ENCODE results near the gene ATXN1. TPM values are rescaled to one million over a fixed set of nuclear protein-coding genes. Genes with fewer than 3 reads are reported as not detected.

Gene ATXN1
- total and polyA plus RNA-seq, 2 of the 13 experiments (the other 11 are each of a cell fraction or from before 2014, with no cell fraction given), result 20.7 to 39.5 TPM

DNA sequence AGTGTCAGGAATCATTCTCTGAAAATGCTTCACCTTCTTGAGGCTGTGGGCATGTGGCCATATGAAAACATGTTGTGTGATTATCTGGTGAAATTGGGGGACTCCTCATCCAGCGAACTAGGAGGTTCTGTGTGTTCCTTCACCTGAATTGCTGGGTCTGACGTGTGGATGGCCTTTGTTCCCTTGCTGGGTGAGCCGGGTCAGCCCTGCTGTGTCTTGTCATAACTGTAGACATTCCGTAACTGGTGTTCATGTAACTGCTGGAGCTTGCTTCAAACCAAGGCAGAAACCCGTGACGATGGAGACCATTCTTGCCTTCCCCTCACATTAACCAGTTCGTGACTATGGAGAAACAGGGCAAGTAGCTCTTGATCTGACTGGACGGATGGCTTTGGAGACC is 399.4 kb downstream of the ATXN1 start:
- no peak overlapping the region for H3K27ac ChIP-seq (ENCODE audit: extremely low read length, insufficient read depth, low read length)
- no peaks in the 10 kb centered on the region for H3K27me3 ChIP-seq (ENCODE audit: control insufficient read depth in 1 of 2, insufficient read depth in 2 of 2, low read length in 2 of 2)
- in situ Hi-C loops (cut with HindIII; ENCODE audit: extremely low pct_ligation_motif_present, low pct_unique_long_range_greater_than_20kb), result no loop called here
- no peak overlapping the region for H2AFZ ChIP-seq (ENCODE audit: low read length)
- H3K4me1 ChIP-seq (ENCODE audit: insufficient read depth, low read length), result no peaks in the 10 kb centered on the region
- POLR2A ChIA-PET, result no interaction called here
- H3K4me2 ChIP-seq (ENCODE audit: low read depth, low read length), result no peak overlapping the region
- DNase-seq (ENCODE audit: low spot score), result no peak
- no peak for FAIRE-seq
- peaks cover 3 to 12% of the 10 kb centered on the region in 2 experiments; a peak in 3 of 5 replicates for H3K36me3 ChIP-seq (replicated peaks in 1 of 2; ENCODE audit: control insufficient read depth in 1 of 2, insufficient read depth in 2 of 2, low read length in 2 of 2)
- no peaks in the 10 kb centered on the region for H3K9me3 ChIP-seq (ENCODE audit: low read length)
- H3K4me3 ChIP-seq (replicated peaks in 1 of 3; ENCODE audit: insufficient read depth in 1 of 3, low read depth in 2 of 3, low read length in 3 of 3), result no peak overlapping the region
- ATAC-seq, result no peak
- 79% methylated on average over 8 of the region's 8 CpGs for WGBS (ENCODE audit: low lambda C conversion rate)
- intact Hi-C loops (cut with micrococcal nuclease; ENCODE audit: unreplicated experiment), result no loop called here
- H3K9ac ChIP-seq (ENCODE audit: insufficient read depth, low read depth, low read length), result no peak overlapping the region
- no peaks in the 10 kb centered on the region for H3K79me2 ChIP-seq (ENCODE audit: insufficient read depth, low read length)
- CTCF ChIA-PET (ENCODE audit: low intra/inter-chr PET ratio, low total read pairs), result no interaction called here
- no TSS peak for BruUV-seq (replicated peaks)
- no peaks in the 10 kb centered on the region for H4K20me1 ChIP-seq (ENCODE audit: insufficient read depth, low read length)
- TF ChIP-seq ZNF572 (CRISPR knock-in tag; IDR thresholded peaks at IDR 0.05), result no peak
- TF ChIP-seq ZNF598 (CRISPR knock-in tag; IDR thresholded peaks at IDR 0.05; ENCODE audit: borderline replicate concordance), result no peak
- no peak for TF ChIP-seq ZNF451 (CRISPR knock-in tag; IDR thresholded peaks at IDR 0.05)
- TF ChIP-seq HDAC2 (CRISPR knock-in tag; IDR thresholded peaks at IDR 0.05), result no peak
- no peak for TF ChIP-seq MXD1 (CRISPR knock-in tag; IDR thresholded peaks at IDR 0.05)
- TF ChIP-seq ZNF253 (CRISPR knock-in tag; IDR thresholded peaks at IDR 0.05; ENCODE audit: borderline replicate concordance), result no peak
- TF ChIP-seq MAFK (conservative IDR thresholded peaks at IDR 0.05 in 1 of 2, IDR thresholded peaks at IDR 0.05 in 1 of 2; ENCODE audit: low read length in 2 of 2), result no peak
- TF ChIP-seq GPN1 (CRISPR knock-in tag; IDR thresholded peaks at IDR 0.05; ENCODE audit: borderline replicate concordance), result no peak
- TF ChIP-seq, protein P1, sequence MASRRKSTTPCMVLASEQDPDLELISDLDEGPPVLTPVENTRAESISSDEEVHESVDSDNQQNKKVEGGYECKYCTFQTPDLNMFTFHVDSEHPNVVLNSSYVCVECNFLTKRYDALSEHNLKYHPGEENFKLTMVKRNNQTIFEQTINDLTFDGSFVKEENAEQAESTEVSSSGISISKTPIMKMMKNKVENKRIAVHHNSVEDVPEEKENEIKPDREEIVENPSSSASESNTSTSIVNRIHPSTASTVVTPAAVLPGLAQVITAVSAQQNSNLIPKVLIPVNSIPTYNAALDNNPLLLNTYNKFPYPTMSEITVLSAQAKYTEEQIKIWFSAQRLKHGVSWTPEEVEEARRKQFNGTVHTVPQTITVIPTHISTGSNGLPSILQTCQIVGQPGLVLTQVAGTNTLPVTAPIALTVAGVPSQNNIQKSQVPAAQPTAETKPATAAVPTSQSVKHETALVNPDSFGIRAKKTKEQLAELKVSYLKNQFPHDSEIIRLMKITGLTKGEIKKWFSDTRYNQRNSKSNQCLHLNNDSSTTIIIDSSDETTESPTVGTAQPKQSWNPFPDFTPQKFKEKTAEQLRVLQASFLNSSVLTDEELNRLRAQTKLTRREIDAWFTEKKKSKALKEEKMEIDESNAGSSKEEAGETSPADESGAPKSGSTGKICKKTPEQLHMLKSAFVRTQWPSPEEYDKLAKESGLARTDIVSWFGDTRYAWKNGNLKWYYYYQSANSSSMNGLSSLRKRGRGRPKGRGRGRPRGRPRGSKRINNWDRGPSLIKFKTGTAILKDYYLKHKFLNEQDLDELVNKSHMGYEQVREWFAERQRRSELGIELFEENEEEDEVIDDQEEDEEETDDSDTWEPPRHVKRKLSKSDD (CRISPR knock-in tag; IDR thresholded peaks at IDR 0.05; ENCODE audit: low read depth), result no peak
- TF ChIP-seq SRSF1 (optimal IDR thresholded peaks at IDR 0.05; ENCODE audit: low read depth, low read length), result no peak
- no peak for TF ChIP-seq MIXL1 (CRISPR knock-in tag; IDR thresholded peaks at IDR 0.05)
- TF ChIP-seq KMT2A (CRISPR knock-in tag; IDR thresholded peaks at IDR 0.05), result no peak
- no peak for TF ChIP-seq ZFP36L1 (CRISPR knock-in tag; IDR thresholded peaks at IDR 0.05)
- TF ChIP-seq ARNTL (CRISPR knock-in tag; IDR thresholded peaks at IDR 0.05), result no peak
- TF ChIP-seq, protein P2, sequence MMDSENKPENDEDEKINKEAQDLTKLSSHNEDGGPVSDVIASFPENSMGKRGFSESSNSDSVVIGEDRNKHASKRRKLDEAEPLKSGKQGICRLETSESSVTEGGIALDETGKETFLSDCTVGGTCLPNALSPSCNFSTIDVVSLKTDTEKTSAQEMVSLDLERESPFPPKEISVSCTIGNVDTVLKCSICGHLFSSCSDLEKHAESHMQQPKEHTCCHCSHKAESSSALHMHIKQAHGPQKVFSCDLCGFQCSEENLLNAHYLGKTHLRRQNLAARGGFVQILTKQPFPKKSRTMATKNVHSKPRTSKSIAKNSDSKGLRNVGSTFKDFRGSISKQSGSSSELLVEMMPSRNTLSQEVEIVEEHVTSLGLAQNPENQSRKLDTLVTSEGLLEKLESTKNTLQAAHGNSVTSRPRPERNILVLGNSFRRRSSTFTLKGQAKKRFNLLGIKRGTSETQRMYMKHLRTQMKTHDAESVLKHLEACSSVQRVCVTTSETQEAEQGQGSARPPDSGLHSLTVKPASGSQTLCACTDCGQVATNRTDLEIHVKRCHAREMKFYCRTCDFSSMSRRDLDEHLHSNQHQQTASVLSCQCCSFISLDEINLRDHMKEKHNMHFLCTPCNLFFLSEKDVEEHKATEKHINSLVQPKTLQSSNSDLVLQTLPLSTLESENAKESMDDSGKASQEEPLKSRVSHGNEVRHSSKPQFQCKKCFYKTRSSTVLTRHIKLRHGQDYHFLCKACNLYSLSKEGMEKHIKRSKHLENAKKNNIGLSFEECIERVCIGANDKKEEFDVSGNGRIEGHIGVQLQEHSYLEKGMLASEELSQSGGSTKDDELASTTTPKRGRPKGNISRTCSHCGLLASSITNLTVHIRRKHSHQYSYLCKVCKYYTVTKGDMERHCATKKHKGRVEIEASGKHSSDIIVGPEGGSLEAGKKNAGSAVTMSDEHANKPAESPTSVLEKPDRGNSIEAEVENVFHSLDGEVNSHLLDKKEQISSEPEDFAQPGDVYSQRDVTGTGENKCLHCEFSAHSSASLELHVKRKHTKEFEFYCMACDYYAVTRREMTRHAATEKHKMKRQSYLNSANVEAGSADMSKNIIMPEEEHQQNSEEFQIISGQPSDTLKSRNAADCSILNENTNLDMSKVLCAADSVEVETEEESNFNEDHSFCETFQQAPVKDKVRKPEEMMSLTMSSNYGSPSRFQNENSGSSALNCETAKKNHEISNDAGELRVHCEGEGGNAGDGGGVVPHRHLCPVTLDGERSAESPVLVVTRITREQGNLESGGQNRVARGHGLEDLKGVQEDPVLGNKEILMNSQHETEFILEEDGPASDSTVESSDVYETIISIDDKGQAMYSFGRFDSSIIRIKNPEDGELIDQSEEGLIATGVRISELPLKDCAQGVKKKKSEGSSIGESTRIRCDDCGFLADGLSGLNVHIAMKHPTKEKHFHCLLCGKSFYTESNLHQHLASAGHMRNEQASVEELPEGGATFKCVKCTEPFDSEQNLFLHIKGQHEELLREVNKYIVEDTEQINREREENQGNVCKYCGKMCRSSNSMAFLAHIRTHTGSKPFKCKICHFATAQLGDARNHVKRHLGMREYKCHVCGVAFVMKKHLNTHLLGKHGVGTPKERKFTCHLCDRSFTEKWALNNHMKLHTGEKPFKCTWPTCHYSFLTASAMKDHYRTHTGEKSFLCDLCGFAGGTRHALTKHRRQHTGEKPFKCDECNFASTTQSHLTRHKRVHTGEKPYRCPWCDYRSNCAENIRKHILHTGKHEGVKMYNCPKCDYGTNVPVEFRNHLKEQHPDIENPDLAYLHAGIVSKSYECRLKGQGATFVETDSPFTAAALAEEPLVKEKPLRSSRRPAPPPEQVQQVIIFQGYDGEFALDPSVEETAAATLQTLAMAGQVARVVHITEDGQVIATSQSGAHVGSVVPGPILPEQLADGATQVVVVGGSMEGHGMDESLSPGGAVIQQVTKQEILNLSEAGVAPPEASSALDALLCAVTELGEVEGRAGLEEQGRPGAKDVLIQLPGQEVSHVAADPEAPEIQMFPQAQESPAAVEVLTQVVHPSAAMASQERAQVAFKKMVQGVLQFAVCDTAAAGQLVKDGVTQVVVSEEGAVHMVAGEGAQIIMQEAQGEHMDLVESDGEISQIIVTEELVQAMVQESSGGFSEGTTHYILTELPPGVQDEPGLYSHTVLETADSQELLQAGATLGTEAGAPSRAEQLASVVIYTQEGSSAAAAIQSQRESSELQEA (CRISPR knock-in tag; IDR thresholded peaks at IDR 0.05; ENCODE audit: not compliant biosample characterization), result no peak
- no peak for TF ChIP-seq NR3C1 (CRISPR knock-in tag; IDR thresholded peaks at IDR 0.05)
